GM19372 (cell line): ENCODE measurements around the gene UBAC2.
A peak's percentile ranks its signal among the peaks of the same experiment; 100 is the strongest.
"Not testable (repeated sequence)": the region's sequence is repeated elsewhere in the genome, so short reads cannot be mapped to it uniquely, and the experiment has no call there.

ENCODE experiments used
- ATAC-seq: cut with Tn5 transposase; IDR thresholded peaks from one replicate; pipeline ENCODE4 v1.9.1; 2021; ENCODE audit warnings: mild to moderate bottlenecking, low read depth, moderate library complexity; ENCODE audit not compliant: unreplicated experiment

Gene UBAC2

GRCh38 chr13:99230991-99231390 lies 30.3 kb downstream of the UBAC2 start:
- ATAC-seq = no peak

DNA sequence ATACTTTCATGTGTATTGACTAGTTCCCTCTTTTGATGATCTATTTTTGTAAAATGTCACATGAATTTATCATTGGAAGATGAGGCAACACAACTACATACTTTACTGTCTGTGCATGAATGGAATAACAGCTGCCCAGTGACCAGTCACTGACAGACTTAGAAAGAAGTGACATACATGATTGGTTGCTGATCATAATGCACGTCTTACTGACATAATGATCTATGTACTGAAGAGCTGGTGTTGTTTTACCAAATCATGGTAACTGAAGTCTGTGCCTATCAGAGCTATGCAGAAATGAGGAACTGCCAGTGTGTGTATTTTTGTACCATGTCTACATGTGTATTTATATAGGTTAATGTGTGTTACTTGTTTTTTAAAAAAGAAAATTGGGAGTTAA lies 31.1 kb downstream of the UBAC2 start:
- ATAC-seq = no peak

DNA sequence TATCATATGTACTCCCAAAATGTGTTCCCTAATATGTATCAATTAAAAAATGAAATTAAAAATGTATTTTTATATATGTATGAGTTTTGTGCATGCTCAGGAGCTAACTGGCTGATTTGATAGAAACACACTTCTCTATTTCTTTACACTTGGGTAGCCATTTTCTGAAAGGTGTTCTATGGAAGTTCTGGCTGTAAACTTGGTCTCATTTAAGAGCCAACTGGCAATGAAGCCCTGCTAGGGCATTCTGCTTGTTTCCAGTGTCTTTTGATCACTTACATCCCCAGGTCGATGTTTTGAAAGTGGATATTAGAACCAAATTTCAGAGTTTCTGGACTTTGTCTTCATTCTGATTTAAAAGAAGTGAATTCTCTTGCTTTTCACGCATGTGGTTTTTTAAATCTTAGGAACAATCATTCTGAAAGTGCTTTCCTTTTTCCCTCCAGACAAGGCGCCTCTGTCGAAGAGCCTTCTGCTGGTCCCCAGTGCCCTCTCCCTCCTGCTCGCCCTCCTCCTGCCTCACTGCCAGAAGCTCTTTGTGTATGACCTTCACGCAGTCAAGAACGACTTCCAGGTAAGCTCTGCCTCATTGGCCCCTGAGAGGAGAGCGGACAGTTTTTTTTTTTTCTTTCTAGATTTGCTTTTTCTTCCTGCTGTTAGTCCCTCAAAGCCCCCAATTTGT lies 37.5 kb downstream of the UBAC2 start:
- peak; percentile 67 for ATAC-seq

DNA sequence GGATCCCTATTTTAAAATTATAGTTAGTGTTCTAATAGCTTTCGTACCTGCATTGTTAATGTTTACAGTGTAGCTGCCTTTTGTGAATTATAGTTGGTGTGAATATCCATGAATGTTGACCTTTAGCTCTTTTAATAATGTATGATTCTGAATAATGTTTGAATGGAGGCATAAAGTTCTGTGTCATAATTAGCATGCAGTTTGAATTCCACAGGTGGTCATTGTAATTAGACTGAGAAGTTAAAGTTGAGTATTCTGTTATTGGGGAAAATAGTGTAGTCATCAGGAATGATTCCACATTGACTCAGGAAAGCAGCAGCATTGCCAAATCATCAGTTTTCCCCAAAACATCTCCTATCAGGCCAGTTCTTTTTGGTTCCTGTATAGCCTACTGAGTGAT lies 45.4 kb downstream of the UBAC2 start:
- ATAC-seq = no peak

- not testable (repeated sequence) for ATAC-seq
These were observed 48.5 kb downstream of the UBAC2 start for GRCh38 chr13:99249178-99249577.

GRCh38 chr13:99249606-99250005 lies 49.0 kb downstream of the UBAC2 start:
- ATAC-seq = not testable (repeated sequence)

DNA sequence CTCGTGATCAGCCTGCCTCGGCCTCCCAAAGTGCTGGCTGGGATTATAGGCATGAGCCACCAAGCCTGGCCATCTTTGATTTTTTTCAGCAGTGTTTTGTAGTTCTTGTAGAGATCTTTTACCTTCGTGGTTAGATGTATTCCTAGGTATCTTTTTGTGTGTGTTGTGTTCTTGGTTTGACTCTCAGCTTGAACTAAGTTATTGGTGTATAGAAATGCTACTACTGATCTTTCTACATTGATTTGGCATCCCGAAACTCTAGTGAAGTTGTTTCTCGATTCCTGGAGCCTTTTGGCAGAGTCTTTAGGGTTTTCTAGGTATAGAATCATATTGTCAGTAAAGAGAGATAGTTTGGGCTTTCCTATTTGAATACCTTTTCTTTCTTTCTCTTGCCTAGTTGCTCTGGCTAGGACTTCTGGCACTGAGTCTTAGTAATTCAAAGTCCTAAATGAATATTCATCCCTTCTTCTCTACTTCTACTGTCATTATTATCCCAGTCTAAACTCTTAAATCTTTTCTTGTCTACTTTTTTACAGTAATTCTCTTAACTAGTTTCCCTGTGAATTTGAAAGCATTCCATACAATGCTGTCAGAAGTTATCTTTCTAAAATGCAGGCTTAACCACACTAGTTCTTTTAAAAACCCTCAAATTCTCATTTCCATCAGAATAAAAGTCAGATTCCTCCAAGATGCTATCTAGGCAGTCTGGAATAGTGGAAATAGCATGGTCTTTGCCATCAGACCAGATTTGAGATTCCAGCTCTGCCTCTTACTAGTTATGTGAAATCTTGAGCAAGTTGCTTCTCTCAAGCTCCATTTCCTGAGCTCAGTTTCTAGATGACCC lies 50.5 kb downstream of the UBAC2 start:
- ATAC-seq = no peak

DNA sequence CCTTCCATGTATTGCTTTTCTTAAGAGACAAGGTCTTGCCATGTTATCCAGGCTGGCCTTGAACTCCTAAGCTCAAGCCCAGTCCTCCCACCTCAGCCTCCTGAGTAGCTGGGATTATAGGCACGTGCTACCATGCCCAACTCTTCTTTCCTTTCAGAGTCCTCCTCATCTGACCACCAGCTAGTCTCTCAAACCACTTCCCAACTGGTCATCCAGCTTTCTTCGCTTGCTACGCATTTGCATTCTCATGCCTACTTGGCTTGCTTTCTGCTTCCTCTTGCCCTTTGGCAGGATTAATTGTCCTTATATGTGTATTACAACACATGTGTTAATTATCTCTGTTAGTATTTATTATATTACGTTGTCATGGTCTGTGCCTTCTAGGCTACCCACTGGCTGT lies 51.3 kb downstream of the UBAC2 start:
- ATAC-seq = no peak

GRCh38 chr13:99254830-99255229 lies 54.2 kb downstream of the UBAC2 start:
- ATAC-seq = no peak

DNA sequence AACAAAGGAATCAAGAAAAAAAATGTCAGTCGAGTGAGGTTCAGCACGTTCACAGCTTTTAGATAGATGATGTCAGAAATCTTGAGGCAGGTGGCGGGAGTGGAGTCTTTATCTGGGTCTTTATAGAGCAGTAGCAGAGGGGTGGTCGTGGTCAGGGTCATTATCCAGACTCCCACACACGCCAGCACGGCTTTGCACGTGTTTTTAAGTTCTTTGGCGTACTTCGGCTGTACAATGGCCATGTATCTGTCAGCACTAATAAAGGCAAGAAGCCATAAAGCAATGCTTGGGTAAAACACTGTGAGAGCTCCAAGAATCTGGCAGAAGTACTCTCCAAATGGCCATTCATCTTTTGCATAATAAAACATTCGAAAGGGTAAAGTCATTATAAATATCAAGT lies 54.6 kb downstream of the UBAC2 start:
- no peak for ATAC-seq

DNA sequence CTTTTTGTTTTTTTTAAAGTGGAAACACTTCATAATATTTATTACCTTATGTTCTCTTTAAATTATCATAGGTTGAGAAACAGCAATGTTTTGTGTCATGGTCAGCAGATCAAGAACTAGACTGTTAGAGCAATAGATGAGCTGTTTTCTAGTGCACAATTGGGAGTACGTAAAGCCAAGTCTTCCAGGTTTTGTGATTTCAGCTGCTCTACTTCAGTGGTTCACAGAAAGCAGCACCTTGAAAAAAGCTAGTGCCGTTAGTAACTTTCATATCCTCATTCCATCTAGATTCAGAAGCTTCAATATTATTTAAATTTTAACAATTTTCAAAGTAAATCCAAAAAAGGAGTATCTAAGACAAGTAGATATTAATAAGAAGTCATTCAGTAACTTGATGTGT lies 55.6 kb downstream of the UBAC2 start:
- no peak for ATAC-seq

DNA sequence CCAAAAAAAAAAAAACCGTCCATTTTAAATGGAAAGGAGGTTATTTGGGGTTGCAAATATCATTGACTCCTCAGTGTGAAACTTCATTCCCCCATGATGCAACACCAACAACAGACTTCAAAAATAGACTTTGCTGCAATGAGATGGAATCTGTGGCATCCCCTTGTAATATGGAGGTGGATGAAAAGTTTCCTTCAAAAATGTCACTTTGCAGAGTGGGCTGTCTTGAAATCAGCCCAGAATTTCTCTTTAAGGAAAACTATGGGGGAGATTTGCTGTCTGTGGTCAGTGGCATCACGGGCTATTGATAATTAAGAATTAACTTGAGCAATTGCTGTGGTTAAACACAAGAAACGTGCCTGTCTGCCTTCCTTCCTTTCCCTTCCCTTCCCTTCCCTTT lies 56.1 kb downstream of the UBAC2 start:
- ATAC-seq = no peak

DNA sequence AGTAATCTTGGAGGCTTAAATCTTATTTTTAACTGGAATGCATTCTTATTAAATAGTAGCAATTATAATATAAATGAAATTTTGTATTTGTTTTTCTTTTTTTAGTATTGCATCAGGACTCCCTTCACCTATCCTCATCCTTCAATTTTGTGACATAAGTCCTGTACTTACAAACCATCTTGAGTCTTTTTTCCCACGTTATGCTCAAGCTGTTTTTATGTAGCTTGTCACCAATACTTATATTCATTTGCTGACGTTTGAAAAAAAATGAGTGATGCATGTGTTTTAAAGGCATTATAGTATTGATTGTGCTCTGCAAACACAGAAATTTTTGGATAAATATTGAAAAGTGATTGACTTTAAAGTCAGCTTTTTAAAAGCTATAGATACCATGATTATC lies 56.6 kb downstream of the UBAC2 start:
- no peak for ATAC-seq

DNA sequence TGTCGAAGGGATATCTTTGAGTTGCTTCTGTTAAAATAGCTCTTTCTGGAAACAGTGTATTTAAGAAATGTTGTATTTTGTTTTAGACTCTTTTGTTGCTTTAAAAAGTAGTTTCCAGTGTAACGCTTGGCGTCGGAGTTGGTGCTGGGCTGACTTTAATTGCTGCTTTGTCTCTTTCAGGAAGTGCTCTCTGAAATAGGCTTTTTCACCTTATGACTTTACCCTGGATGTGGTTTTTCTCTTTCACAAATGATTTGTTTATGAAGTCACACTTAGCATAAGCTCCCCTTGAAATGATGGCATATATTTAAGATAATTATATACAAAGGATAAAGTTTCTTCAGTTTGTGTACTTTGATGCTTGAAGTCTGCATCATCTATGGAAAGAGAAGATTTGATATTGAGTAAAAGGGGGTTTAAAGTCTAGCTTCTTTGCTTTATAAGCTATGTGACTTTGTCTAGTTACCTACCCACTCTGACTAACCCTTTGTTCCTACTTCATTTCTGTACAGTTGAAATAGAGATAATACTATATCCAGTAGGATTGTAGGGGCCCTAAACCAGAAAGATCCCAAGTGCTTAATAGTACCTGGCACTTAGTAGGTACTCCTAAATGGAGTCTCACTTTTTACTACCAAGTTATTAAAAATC lies 57.7 kb downstream of the UBAC2 start, which contains the start of gene GPR18:
Gene GPR18, minus strand, starts transcription at position 170 of the 651 bp plus-strand sequence. CDS start 2,507 bp downstream, outside the sequence.
- ATAC-seq = peak; percentile 81

DNA sequence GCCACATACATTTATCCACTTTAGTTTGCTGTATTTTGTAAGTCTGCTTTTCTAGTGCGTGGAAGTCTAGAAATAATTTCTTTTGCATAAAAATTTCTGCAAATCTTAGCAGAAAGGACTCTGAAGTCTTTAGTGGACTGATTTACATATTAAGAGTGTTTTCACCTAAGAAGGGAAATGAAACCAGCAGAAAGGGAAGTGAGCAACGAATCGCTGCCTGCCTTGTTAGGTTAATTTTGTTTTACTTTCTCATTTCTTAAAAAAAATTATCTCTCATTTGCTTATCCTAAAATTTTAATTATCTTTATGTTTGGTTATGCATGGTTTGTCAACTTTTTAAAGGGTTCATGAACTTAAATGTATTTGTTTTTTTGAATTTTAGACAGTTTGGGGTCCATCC lies 58.3 kb downstream of the UBAC2 start:
- no peak for ATAC-seq

GRCh38 chr13:99260216-99260615 lies 59.6 kb downstream of the UBAC2 start:
- no peak for ATAC-seq

DNA sequence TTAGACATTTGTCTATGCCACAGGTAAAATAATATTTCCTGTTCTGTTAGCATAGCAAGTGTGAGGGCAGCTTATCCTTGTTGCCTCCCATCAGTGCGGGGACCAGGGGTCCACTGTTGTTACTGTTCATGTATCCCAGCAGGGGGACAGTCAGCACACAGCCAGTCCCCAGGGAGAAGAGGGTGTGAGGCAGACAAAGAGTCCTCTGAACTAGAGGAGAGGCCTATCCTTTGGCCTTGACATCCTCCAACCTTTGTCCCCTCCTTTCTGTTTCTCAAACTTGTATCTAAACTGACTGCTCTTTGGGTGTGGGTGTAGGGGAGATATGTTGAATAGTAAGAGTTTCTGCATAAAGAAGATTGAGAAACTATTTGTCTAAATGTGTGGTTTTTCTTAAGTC lies 60.4 kb downstream of the UBAC2 start:
- no peak for ATAC-seq

GRCh38 chr13:99263126-99263785 lies 62.6 kb downstream of the UBAC2 start:
- no peak for ATAC-seq

GRCh38 chr13:99264051-99264450 lies 63.4 kb downstream of the UBAC2 start:
- ATAC-seq = no peak

- ATAC-seq = no peak
These were observed 64.6 kb downstream of the UBAC2 start for GRCh38 chr13:99265162-99265800.
